ENCODE data around the gene DHRS12.

The DHRS12 gene

DNA sequence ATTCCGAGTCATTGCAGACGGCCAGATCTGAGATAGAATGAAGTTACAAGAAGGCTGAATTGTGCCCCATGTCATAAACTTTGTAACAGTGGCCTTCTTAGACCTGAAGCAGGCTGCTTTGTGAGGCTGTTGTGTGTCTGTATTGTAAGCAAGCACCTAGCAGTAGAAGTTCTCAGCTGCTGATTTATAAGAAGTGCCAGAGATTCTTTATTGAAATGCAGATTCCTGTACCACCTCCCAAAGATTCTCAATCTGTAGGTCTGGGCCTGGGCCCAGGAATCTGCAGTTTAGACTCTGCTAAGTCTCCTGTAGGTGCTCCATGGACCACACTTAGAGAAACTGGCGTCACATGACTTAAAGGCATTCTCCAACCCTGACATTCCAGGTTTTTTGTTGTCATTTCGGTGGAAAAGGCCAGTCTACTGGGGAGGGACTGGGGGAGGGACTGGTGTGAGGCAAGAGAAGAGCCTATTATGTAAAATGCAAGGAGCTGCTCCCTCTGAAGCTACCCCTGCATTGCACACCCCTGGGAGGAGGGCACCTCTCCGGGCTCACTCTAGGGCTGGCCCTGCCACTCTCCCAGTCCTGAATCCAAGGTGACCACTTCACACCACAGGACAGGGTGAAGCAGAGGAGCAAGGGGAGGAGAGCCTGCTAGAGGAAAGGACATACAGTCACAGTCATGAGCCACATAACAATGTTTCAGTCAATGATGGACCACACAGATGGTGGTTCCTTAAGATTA lies 41.8 kb upstream of the DHRS12 start:
- Histone ChIP-seq H3K27me3 (ENCODE audit: insufficient read depth, low read depth) (no peaks in the 10 kb centered on the region), H3K4me1 (ENCODE audit: low read depth, poor library complexity, severe bottlenecking) (no peaks in the 10 kb centered on the region), H3K79me2 (ENCODE audit: insufficient read depth, low read depth) (no peaks in the 10 kb centered on the region), H3K4me3 (IDR thresholded peaks at IDR 0.05; ENCODE audit: insufficient read depth, low read depth, low read length) (no peak overlapping the region), H4K20me1 (ENCODE audit: insufficient read depth) (no peaks in the 10 kb centered on the region), H3K4me2 (peak overlapping the region; percentile 33; the same call in 1 of the 2 replicates), H2AFZ (ENCODE audit: low read depth) (peak overlapping the region; percentile 66; the same call in 1 of the 2 replicates), H3K27ac (no peak overlapping the region), H3K36me3 (ENCODE audit: insufficient read depth) (no peaks in the 10 kb centered on the region), H3K9ac (no peak overlapping the region)
- TF ChIP-seq, protein P1, sequence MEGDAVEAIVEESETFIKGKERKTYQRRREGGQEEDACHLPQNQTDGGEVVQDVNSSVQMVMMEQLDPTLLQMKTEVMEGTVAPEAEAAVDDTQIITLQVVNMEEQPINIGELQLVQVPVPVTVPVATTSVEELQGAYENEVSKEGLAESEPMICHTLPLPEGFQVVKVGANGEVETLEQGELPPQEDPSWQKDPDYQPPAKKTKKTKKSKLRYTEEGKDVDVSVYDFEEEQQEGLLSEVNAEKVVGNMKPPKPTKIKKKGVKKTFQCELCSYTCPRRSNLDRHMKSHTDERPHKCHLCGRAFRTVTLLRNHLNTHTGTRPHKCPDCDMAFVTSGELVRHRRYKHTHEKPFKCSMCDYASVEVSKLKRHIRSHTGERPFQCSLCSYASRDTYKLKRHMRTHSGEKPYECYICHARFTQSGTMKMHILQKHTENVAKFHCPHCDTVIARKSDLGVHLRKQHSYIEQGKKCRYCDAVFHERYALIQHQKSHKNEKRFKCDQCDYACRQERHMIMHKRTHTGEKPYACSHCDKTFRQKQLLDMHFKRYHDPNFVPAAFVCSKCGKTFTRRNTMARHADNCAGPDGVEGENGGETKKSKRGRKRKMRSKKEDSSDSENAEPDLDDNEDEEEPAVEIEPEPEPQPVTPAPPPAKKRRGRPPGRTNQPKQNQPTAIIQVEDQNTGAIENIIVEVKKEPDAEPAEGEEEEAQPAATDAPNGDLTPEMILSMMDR (conservative IDR thresholded peaks at IDR 0.05; ENCODE audit: low read depth, low read length), result no peak

DNA sequence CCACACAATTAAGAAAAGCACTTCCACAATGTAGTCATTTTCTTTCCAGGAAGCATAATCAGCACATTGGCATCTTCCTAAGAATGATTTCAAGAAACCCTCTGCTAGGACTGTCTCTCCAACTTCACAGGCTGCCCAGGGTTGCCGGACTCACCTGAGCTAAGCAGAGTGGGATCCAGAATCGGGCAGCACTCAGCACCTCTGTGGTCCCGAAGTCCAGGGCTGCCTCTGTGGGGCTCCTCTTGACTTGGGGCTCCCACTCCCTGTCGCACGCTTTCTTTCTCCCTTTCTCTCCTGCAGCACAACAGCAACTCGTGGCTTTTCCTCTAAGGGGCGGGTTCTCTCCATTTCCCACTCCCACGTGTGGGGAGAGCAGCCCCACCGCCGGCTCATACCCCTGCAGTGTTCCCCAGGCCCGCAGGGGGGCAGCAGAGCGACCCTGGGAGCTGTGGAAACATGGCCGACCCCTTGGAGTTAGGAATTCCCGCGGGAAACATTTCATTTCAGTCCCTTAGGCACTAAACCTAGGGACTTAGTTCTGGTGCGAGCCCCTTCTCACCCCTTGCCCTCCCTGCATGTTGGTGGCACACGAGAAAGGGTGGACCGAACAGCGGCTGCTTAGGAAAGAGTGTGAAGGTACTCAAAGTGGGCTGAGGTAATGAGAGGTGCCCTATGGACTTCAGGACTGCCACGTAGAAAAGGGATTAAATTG lies 41.1 kb upstream of the DHRS12 start, which contains the start of gene TMEM272:
Gene TMEM272 (minus strand): TSS at position 316 of the 712 bp plus-strand sequence. CDS start 6,647 bp downstream, outside the sequence.
- H3K27me3 ChIP-seq (ENCODE audit: insufficient read depth, low read depth), result no peaks in the 10 kb centered on the region
- no peaks in the 10 kb centered on the region for H4K20me1 ChIP-seq (ENCODE audit: insufficient read depth)
- H3K79me2 ChIP-seq (ENCODE audit: insufficient read depth, low read depth), result no peaks in the 10 kb centered on the region
- H3K4me3 ChIP-seq (IDR thresholded peaks at IDR 0.05; ENCODE audit: insufficient read depth, low read depth, low read length), result no peak within 1 kb of the TSS
- TF ChIP-seq, protein P1 (conservative IDR thresholded peaks at IDR 0.05; ENCODE audit: low read depth, low read length), result peak; percentile 84
- H3K4me2 ChIP-seq, result peak within 1 kb of the TSS; percentile 33
- H2AFZ ChIP-seq (ENCODE audit: low read depth), result peak within 1 kb of the TSS; percentile 66
- H3K36me3 ChIP-seq (ENCODE audit: insufficient read depth), result no peaks in the 10 kb centered on the region
- no peak within 1 kb of the TSS for H3K27ac ChIP-seq
- H3K9ac ChIP-seq, result no peak within 1 kb of the TSS
- H3K4me1 ChIP-seq (ENCODE audit: low read depth, poor library complexity, severe bottlenecking), result no peaks in the 10 kb centered on the region

DNA sequence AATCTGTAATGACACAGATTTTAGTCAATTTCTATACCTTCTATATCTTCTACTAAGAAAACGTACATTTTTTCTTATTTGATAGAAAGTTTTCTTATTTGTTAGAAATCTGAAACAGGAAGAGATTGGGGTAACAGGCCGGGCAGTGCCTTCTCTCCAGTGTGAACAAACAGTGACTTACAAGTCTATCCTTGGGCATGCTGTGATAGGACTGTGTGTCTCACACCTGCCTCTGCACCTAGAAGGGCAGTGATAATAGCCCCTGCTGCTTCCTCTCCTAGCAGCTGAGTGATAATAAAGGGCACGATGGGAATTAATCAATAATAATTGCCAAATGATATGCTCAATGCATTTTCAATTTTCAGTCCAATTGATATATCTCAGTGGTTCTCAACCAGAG lies 39.6 kb upstream of the DHRS12 start:
- Histone ChIP-seq H3K4me1 (ENCODE audit: low read depth, poor library complexity, severe bottlenecking) (no peaks in the 10 kb centered on the region), H2AFZ (ENCODE audit: low read depth) (no peak overlapping the region), H3K4me3 (IDR thresholded peaks at IDR 0.05; ENCODE audit: insufficient read depth, low read depth, low read length) (no peak overlapping the region), H3K9ac (no peak overlapping the region), H3K79me2 (ENCODE audit: insufficient read depth, low read depth) (no peaks in the 10 kb centered on the region), H4K20me1 (ENCODE audit: insufficient read depth) (no peaks in the 10 kb centered on the region), H3K27ac (no peak overlapping the region), H3K4me2 (no peak overlapping the region), H3K36me3 (ENCODE audit: insufficient read depth) (no peaks in the 10 kb centered on the region), H3K27me3 (ENCODE audit: insufficient read depth, low read depth) (no peaks in the 10 kb centered on the region)
- TF ChIP-seq, protein P1 (conservative IDR thresholded peaks at IDR 0.05; ENCODE audit: low read depth, low read length), result no peak

DNA sequence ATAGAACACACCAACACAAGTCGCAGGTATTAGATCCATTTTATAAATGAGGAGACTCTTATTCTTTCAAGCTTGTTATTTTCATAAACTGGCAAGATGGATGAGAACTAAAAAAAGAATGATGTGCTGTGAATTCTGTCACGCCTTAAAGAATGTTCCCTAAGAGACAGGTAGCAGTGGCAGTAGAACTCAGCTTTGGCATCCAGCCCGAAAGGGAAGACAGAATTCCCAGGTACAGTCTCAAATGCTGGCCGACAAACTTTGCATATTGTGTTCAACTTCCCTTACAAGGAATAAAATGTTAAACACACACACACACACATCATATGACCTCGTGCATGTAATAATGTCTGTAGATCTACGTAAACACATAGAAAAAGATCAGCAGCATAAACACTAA lies 37.8 kb upstream of the DHRS12 start:
- H3K9ac ChIP-seq, result no peak overlapping the region
- no peaks in the 10 kb centered on the region for H3K36me3 ChIP-seq (ENCODE audit: insufficient read depth)
- no peaks in the 10 kb centered on the region for H3K4me1 ChIP-seq (ENCODE audit: low read depth, poor library complexity, severe bottlenecking)
- no peaks in the 10 kb centered on the region for H3K27me3 ChIP-seq (ENCODE audit: insufficient read depth, low read depth)
- TF ChIP-seq, protein P1 (conservative IDR thresholded peaks at IDR 0.05; ENCODE audit: low read depth, low read length), result no peak
- H2AFZ ChIP-seq (ENCODE audit: low read depth), result no peak overlapping the region
- no peak overlapping the region for H3K27ac ChIP-seq
- no peak overlapping the region for H3K4me2 ChIP-seq
- no peaks in the 10 kb centered on the region for H4K20me1 ChIP-seq (ENCODE audit: insufficient read depth)
- H3K4me3 ChIP-seq (IDR thresholded peaks at IDR 0.05; ENCODE audit: insufficient read depth, low read depth, low read length), result no peak overlapping the region
- H3K79me2 ChIP-seq (ENCODE audit: insufficient read depth, low read depth), result no peaks in the 10 kb centered on the region

Measured in KMS-11 (cell line).